ENCODE data around the gene CCPG1.

CCPG1 gene

GRCh38 chr15:55358471-55358870 is 49.7 kb downstream of the CCPG1 start:
- peaks cover 5% of the 10 kb centered on the region for H3K4me1 Mint-ChIP-seq
- DNase-seq (ENCODE audit: low spot score in 2 of 2) (no peak), ATAC-seq (ENCODE audit: low read depth) (no peak)
- no peak overlapping the region for H3K27ac Mint-ChIP-seq
- H3K27me3 Mint-ChIP-seq, result no peaks in the 10 kb centered on the region
- no peaks in the 10 kb centered on the region for H3K9me3 Mint-ChIP-seq
- H3K36me3 Mint-ChIP-seq, result peaks cover 21% of the 10 kb centered on the region
- no peak overlapping the region for H3K4me3 Mint-ChIP-seq

- Mint-ChIP-seq H3K27me3 (no peaks in the 10 kb centered on the region), H3K4me3 (no peak overlapping the region), H3K36me3 (peaks cover 21% of the 10 kb centered on the region), H3K27ac (no peak overlapping the region), H3K4me1 (peaks cover 5% of the 10 kb centered on the region), H3K9me3 (no peaks in the 10 kb centered on the region)
- ATAC-seq (ENCODE audit: low read depth) (no peak), DNase-seq (ENCODE audit: low spot score in 2 of 2) (no peak)
Measured at GRCh38 chr15:55357774-55358173, 50.4 kb downstream of the CCPG1 start.

GRCh38 chr15:55356985-55357585 is 51.1 kb downstream of the CCPG1 start:
- Mint-ChIP-seq H3K27ac (no peak overlapping the region), H3K4me3 (no peak overlapping the region), H3K36me3 (peaks cover 18% of the 10 kb centered on the region), H3K27me3 (no peaks in the 10 kb centered on the region), H3K4me1 (peaks cover 5% of the 10 kb centered on the region), H3K9me3 (no peaks in the 10 kb centered on the region)
- ATAC-seq (ENCODE audit: low read depth) (no peak), DNase-seq (ENCODE audit: low spot score in 2 of 2) (no peak)

GRCh38 chr15:55353025-55353424 is 55.1 kb downstream of the CCPG1 start:
- H3K27ac Mint-ChIP-seq, result no peak overlapping the region
- H3K27me3 Mint-ChIP-seq, result no peaks in the 10 kb centered on the region
- no peaks in the 10 kb centered on the region for H3K4me1 Mint-ChIP-seq
- H3K9me3 Mint-ChIP-seq, result no peaks in the 10 kb centered on the region
- ATAC-seq (ENCODE audit: low read depth) (no peak), DNase-seq (ENCODE audit: low spot score in 2 of 2) (no peak)
- H3K36me3 Mint-ChIP-seq, result peaks cover 23% of the 10 kb centered on the region
- H3K4me3 Mint-ChIP-seq, result no peak overlapping the region

GRCh38 chr15:55349282-55349681 is 58.9 kb downstream of the CCPG1 start:
- H3K36me3 Mint-ChIP-seq, result peaks cover 30% of the 10 kb centered on the region
- no peaks in the 10 kb centered on the region for H3K4me1 Mint-ChIP-seq

GRCh38 chr15:55348281-55348778 is 59.8 kb downstream of the CCPG1 start:
- no peaks in the 10 kb centered on the region for H3K4me1 Mint-ChIP-seq
- H3K27me3 Mint-ChIP-seq, result no peaks in the 10 kb centered on the region
- H3K9me3 Mint-ChIP-seq, result no peaks in the 10 kb centered on the region
- no peak overlapping the region for H3K4me3 Mint-ChIP-seq
- no peak for ATAC-seq (ENCODE audit: low read depth)
- no peak overlapping the region for H3K27ac Mint-ChIP-seq
- peaks cover 36% of the 10 kb centered on the region for H3K36me3 Mint-ChIP-seq
- no peak for DNase-seq (ENCODE audit: low spot score in 2 of 2)

More at GRCh38 chr15:55349282-55349681, 58.9 kb downstream of the CCPG1 start:
- H3K9me3 Mint-ChIP-seq, result no peaks in the 10 kb centered on the region
- H3K27ac Mint-ChIP-seq, result no peak overlapping the region
- DNase-seq (ENCODE audit: low spot score in 2 of 2) (no peak), ATAC-seq (ENCODE audit: low read depth) (no peak)
- no peak overlapping the region for H3K4me3 Mint-ChIP-seq
- no peaks in the 10 kb centered on the region for H3K27me3 Mint-ChIP-seq

GRCh38 chr15:55344206-55344605 is 64.0 kb downstream of the CCPG1 start:
- H3K36me3 Mint-ChIP-seq, result peaks cover 34% of the 10 kb centered on the region
- H3K4me3 Mint-ChIP-seq, result no peak overlapping the region
- H3K9me3 Mint-ChIP-seq, result no peaks in the 10 kb centered on the region
- DNase-seq (ENCODE audit: low spot score in 2 of 2) (no peak), ATAC-seq (ENCODE audit: low read depth) (no peak)
- peak overlapping the region; percentile 79 for H3K27ac Mint-ChIP-seq
- H3K4me1 Mint-ChIP-seq, result no peaks in the 10 kb centered on the region
- no peaks in the 10 kb centered on the region for H3K27me3 Mint-ChIP-seq

GRCh38 chr15:55343168-55343567 is 65.0 kb downstream of the CCPG1 start:
- peaks cover 31% of the 10 kb centered on the region for H3K36me3 Mint-ChIP-seq
- DNase-seq (ENCODE audit: low spot score in 2 of 2) (no peak), ATAC-seq (ENCODE audit: low read depth) (no peak)
- H3K27me3 Mint-ChIP-seq, result no peaks in the 10 kb centered on the region
- H3K4me1 Mint-ChIP-seq, result no peaks in the 10 kb centered on the region
- no peak overlapping the region for H3K27ac Mint-ChIP-seq
- no peaks in the 10 kb centered on the region for H3K9me3 Mint-ChIP-seq
- no peak overlapping the region for H3K4me3 Mint-ChIP-seq

GRCh38 chr15:55337160-55337559 is 71.0 kb downstream of the CCPG1 start:
- H3K27me3 Mint-ChIP-seq, result no peaks in the 10 kb centered on the region
- H3K27ac Mint-ChIP-seq, result no peak overlapping the region
- DNase-seq (ENCODE audit: low spot score in 2 of 2) (no peak), ATAC-seq (ENCODE audit: low read depth) (no peak)
- peaks cover 10% of the 10 kb centered on the region for H3K36me3 Mint-ChIP-seq
- H3K4me3 Mint-ChIP-seq, result no peak overlapping the region
- H3K4me1 Mint-ChIP-seq, result no peaks in the 10 kb centered on the region
- no peaks in the 10 kb centered on the region for H3K9me3 Mint-ChIP-seq

GRCh38 chr15:55334997-55335396 is 73.2 kb downstream of the CCPG1 start:
- H3K4me3 Mint-ChIP-seq, result no peak overlapping the region
- no peaks in the 10 kb centered on the region for H3K9me3 Mint-ChIP-seq
- no peak for DNase-seq (ENCODE audit: low spot score in 2 of 2)
- H3K4me1 Mint-ChIP-seq, result no peaks in the 10 kb centered on the region
- no peaks in the 10 kb centered on the region for H3K27me3 Mint-ChIP-seq
- peaks cover 19% of the 10 kb centered on the region for H3K36me3 Mint-ChIP-seq
- ATAC-seq (ENCODE audit: low read depth), result no peak
- no peak overlapping the region for H3K27ac Mint-ChIP-seq

- H3K9me3 Mint-ChIP-seq, result no peaks in the 10 kb centered on the region
- ATAC-seq (ENCODE audit: low read depth), result no peak
- no peaks in the 10 kb centered on the region for H3K4me1 Mint-ChIP-seq
- H3K36me3 Mint-ChIP-seq, result peaks cover 19% of the 10 kb centered on the region
- H3K4me3 Mint-ChIP-seq, result no peak overlapping the region
- no peaks in the 10 kb centered on the region for H3K27me3 Mint-ChIP-seq
- DNase-seq (ENCODE audit: low spot score in 2 of 2), result no peak
- H3K27ac Mint-ChIP-seq, result no peak overlapping the region
Measured at GRCh38 chr15:55334371-55334770, 73.8 kb downstream of the CCPG1 start.

- H3K27ac Mint-ChIP-seq, result no peak overlapping the region
- H3K9me3 Mint-ChIP-seq, result no peaks in the 10 kb centered on the region
- ATAC-seq (ENCODE audit: low read depth), result no peak
- peaks cover 20% of the 10 kb centered on the region for H3K36me3 Mint-ChIP-seq
- H3K4me3 Mint-ChIP-seq, result no peak overlapping the region
- DNase-seq (ENCODE audit: low spot score in 2 of 2), result no peak
- no peaks in the 10 kb centered on the region for H3K27me3 Mint-ChIP-seq
- H3K4me1 Mint-ChIP-seq, result peaks cover 13% of the 10 kb centered on the region
Measured at GRCh38 chr15:55327387-55327786, 80.8 kb downstream of the CCPG1 start.

- Mint-ChIP-seq H3K27me3 (no peaks in the 10 kb centered on the region), H3K9me3 (no peaks in the 10 kb centered on the region), H3K4me1 (peaks cover 24% of the 10 kb centered on the region), H3K4me3 (no peak overlapping the region), H3K27ac (peak overlapping the region; percentile 45), H3K36me3 (peaks cover 11% of the 10 kb centered on the region)
- no peak for DNase-seq (ENCODE audit: low spot score in 2 of 2)
- no peak for ATAC-seq (ENCODE audit: low read depth)
Measured at GRCh38 chr15:55322467-55322866, 85.7 kb downstream of the CCPG1 start.

GRCh38 chr15:55320963-55321362 is 87.2 kb downstream of the CCPG1 start:
- ATAC-seq (ENCODE audit: low read depth) (no peak), DNase-seq (ENCODE audit: low spot score in 2 of 2) (no peak)
- peaks cover 14% of the 10 kb centered on the region for H3K36me3 Mint-ChIP-seq
- no peak overlapping the region for H3K27ac Mint-ChIP-seq
- H3K4me1 Mint-ChIP-seq, result peaks cover 28% of the 10 kb centered on the region
- H3K4me3 Mint-ChIP-seq, result no peak overlapping the region
- no peaks in the 10 kb centered on the region for H3K27me3 Mint-ChIP-seq
- no peaks in the 10 kb centered on the region for H3K9me3 Mint-ChIP-seq

GRCh38 chr15:55320238-55320550 is 88.0 kb downstream of the CCPG1 start:
- H3K4me1 Mint-ChIP-seq, result peaks cover 32% of the 10 kb centered on the region
- H3K9me3 Mint-ChIP-seq, result no peaks in the 10 kb centered on the region
- no peak overlapping the region for H3K27ac Mint-ChIP-seq
- no peak for ATAC-seq (ENCODE audit: low read depth)
- H3K4me3 Mint-ChIP-seq, result peak overlapping the region; percentile 61
- peaks cover 14% of the 10 kb centered on the region for H3K36me3 Mint-ChIP-seq
- H3K27me3 Mint-ChIP-seq, result no peaks in the 10 kb centered on the region
- no peak for DNase-seq (ENCODE audit: low spot score in 2 of 2)

Data from memory B cell (primary cell).